H1 (cell line): ENCODE data around the gene IL4. TPM values are rescaled to one million over a fixed set of nuclear protein-coding genes. Genes with fewer than 3 reads are reported as not detected.

Experiments
- CTCF ChIA-PET: fragments of 300-600 bp; sonication (Branson Sonifier 250); formaldehyde crosslinking; loops from one replicate; lab custom pipeline; 2021; ENCODE audit not compliant: partially characterized antibody; lab: Charles Lee
- POLR2A ChIA-PET: fragments of 300-600 bp; sonication (Branson Sonifier 250); formaldehyde crosslinking; loops from one replicate; lab custom pipeline; 2021; ENCODE audit warnings: inconsistent platforms; ENCODE audit not compliant: partially characterized antibody; lab: Charles Lee
- DNase-seq, 2 experiments: peaks; one replicate each; pipeline versions ENCODE4 v3.0.0 to v3.0.0-alpha.2; 2010 to 2022; ENCODE audit warnings: low spot score in 2 of 2, low read depth in 1 of 2, mixed read lengths in 1 of 2
- FAIRE-seq: peaks from 2 replicates; lab custom pipeline; 2011; peaks lifted over from hg19 to GRCh38; lab: Jason Lieb, UNC
- H2AFZ ChIP-seq: 2 replicates; pipeline ENCODE4 v1.8.1; 2012; ENCODE audit warnings: low read length, inconsistent platforms
- H2AK5ac ChIP-seq: 2 replicates; pipeline ENCODE4 v1.6.1; 2013; ENCODE audit warnings: low read depth, low read length
- H2BK120ac ChIP-seq: replicated peaks from 2 replicates; pipeline ENCODE3; 2013; ENCODE audit warnings: low read depth, low read length, inconsistent platforms
- H2BK12ac ChIP-seq: 2 replicates; pipeline ENCODE4 v1.6.1; 2013; ENCODE audit warnings: low read depth, low read length
- H2BK15ac ChIP-seq: 2 replicates; pipeline ENCODE4 v1.6.1; 2013; ENCODE audit warnings: low read length
- H2BK20ac ChIP-seq: 2 replicates; pipeline ENCODE4 v1.6.1; 2013; ENCODE audit warnings: low read length
- H2BK5ac ChIP-seq: 2 replicates; pipeline ENCODE4 v1.6.1; 2013; ENCODE audit warnings: low read depth, low read length
- H3K14ac ChIP-seq: 2 replicates; pipeline ENCODE4 v1.6.1; 2013; ENCODE audit warnings: inconsistent platforms; ENCODE audit not compliant: insufficient read length
- H3K18ac ChIP-seq: 2 replicates; pipeline ENCODE4 v1.6.1; 2013; ENCODE audit warnings: low read length; ENCODE audit errors: extremely low read depth
- H3K23ac ChIP-seq: 2 replicates; pipeline ENCODE4 v1.6.1; 2013; ENCODE audit warnings: inconsistent platforms; ENCODE audit not compliant: insufficient read length
- H3K23me2 ChIP-seq: 2 replicates; pipeline ENCODE4 v1.6.1; 2013; ENCODE audit warnings: low read depth, low read length
- H3K27ac ChIP-seq: 2 replicates; pipeline ENCODE4 v1.6.1; 2011; ENCODE audit warnings: low read depth, low read length, inconsistent platforms
- H3K27me3 ChIP-seq, 4 experiments: replicated peaks in 1 of 4; 1 replicate in 1 of 4; 2 replicates in 3 of 4; pipeline versions ENCODE4 v1.6.1 to v1.8.1; 2011 to 2013; ENCODE audit warnings: low read length in 3 of 4, mild to moderate bottlenecking in 3 of 4, inconsistent platforms in 2 of 4, mixed read lengths in 2 of 4, moderate library complexity in 1 of 4; ENCODE audit not compliant: control insufficient read depth in 3 of 4, insufficient read depth in 3 of 4; ENCODE audit errors: extremely low read depth in 1 of 4
- H3K36me3 ChIP-seq, 4 experiments: 2 replicates each; pipeline versions ENCODE4 v1.6.1 to v1.8.1; 2011 to 2013; ENCODE audit warnings: mild to moderate bottlenecking in 4 of 4, low read length in 3 of 4, moderate library complexity in 2 of 4, control low read depth in 1 of 4, inconsistent platforms in 1 of 4; ENCODE audit not compliant: insufficient read depth in 4 of 4, control insufficient read depth in 2 of 4
- H3K4ac ChIP-seq: replicated peaks from 2 replicates; pipeline ENCODE3; 2013; ENCODE audit warnings: low read length, low read depth, mixed read lengths, inconsistent platforms; ENCODE audit not compliant: insufficient read length
- H3K4me1 ChIP-seq, 4 experiments: replicated peaks in 1 of 4; 1 replicate in 1 of 4; 2 replicates in 3 of 4; pipeline versions ENCODE4 v1.6.1 to v1.8.1; 2011 to 2013; ENCODE audit warnings: low read length in 3 of 4, inconsistent platforms in 2 of 4, mixed read lengths in 1 of 4; ENCODE audit not compliant: insufficient read depth in 4 of 4, control insufficient read depth in 3 of 4
- H3K4me2 ChIP-seq, 2 experiments: 2 replicates each; pipeline versions ENCODE4 v1.6.1 to v1.8.1; 2011 to 2013; ENCODE audit warnings: low read depth in 2 of 2, low read length in 2 of 2, control low read depth in 1 of 2, inconsistent platforms in 1 of 2, mild to moderate bottlenecking in 1 of 2; ENCODE audit not compliant: insufficient read depth in 1 of 2
- H3K4me3 ChIP-seq, 4 experiments: fragments of 200-600, 300-600 bp in 1 of 4; sonication (generic), shearing (Covaris generic), sonication (Bioruptor Twin) in 1 of 4; 2 replicates each; pipeline versions ENCODE4 v1.5.1 to v1.8.1; 2011 to 2016; ENCODE audit warnings: low read length in 4 of 4, low read depth in 3 of 4, control low read depth in 2 of 4, inconsistent platforms in 2 of 4, mild to moderate bottlenecking in 2 of 4, mixed read lengths in 1 of 4, moderate library complexity in 1 of 4; ENCODE audit not compliant: insufficient read depth in 2 of 4; ENCODE audit errors: extremely low read depth in 1 of 4
- H3K56ac ChIP-seq: replicated peaks from 2 replicates; pipeline ENCODE3; 2013; ENCODE audit warnings: low read depth, mild to moderate bottlenecking, mixed read lengths, low read length, inconsistent platforms; ENCODE audit not compliant: insufficient read length
- H3K79me1 ChIP-seq: 2 replicates; pipeline ENCODE4 v1.6.1; 2013; ENCODE audit warnings: low read depth, low read length, control low read depth
- H3K79me2 ChIP-seq, 2 experiments: 2 replicates each; pipeline versions ENCODE4 v1.6.1 to v1.8.1; 2012 to 2013; ENCODE audit warnings: low read length in 2 of 2, mild to moderate bottlenecking in 2 of 2, inconsistent platforms in 1 of 2; ENCODE audit not compliant: insufficient read depth in 2 of 2, control insufficient read depth in 1 of 2
- H3K9ac ChIP-seq, 4 experiments: replicated peaks in 1 of 4; 1 replicate in 1 of 4; 2 replicates in 3 of 4; pipeline versions ENCODE4 v1.6.1 to v1.8.1; 2011 to 2013; ENCODE audit warnings: low read depth in 3 of 4, low read length in 3 of 4, control low read depth in 2 of 4, mild to moderate bottlenecking in 2 of 4, moderate library complexity in 2 of 4, inconsistent platforms in 1 of 4; ENCODE audit errors: extremely low read depth in 1 of 4
- H3K9me3 ChIP-seq, 2 experiments: 2 replicates each; pipeline versions ENCODE4 v1.6.1 to v1.8.1; 2012 to 2013; ENCODE audit warnings: mild to moderate bottlenecking in 2 of 2, moderate library complexity in 2 of 2, control low read depth in 1 of 2, inconsistent platforms in 1 of 2, low read depth in 1 of 2, low read length in 1 of 2, mixed read lengths in 1 of 2; ENCODE audit not compliant: insufficient read depth in 2 of 2
- H4K20me1 ChIP-seq, 2 experiments: replicated peaks in 1 of 2; 2 replicates each; pipeline versions ENCODE3 to v1.8.1; 2011 to 2013; ENCODE audit warnings: inconsistent platforms in 2 of 2, low read length in 2 of 2, mild to moderate bottlenecking in 1 of 2; ENCODE audit not compliant: insufficient read depth in 2 of 2, control insufficient read depth in 1 of 2
- H4K5ac ChIP-seq: 2 replicates; pipeline ENCODE4 v1.6.1; 2013; ENCODE audit warnings: low read length, low read depth, mixed read lengths, inconsistent platforms; ENCODE audit not compliant: insufficient read length
- H4K8ac ChIP-seq: 2 replicates; pipeline ENCODE4 v1.8.0; 2013; ENCODE audit warnings: mild to moderate bottlenecking, moderate library complexity, low read length, inconsistent platforms; ENCODE audit not compliant: insufficient read depth; ENCODE audit errors: extremely low read depth
- H4K91ac ChIP-seq: replicated peaks from 2 replicates; pipeline ENCODE3; 2013; ENCODE audit warnings: low read length, mixed read lengths, inconsistent platforms; ENCODE audit not compliant: insufficient read length
- CBX8 ChIP-seq: fragments of 300-800, 300-1000 bp; sonication (generic); IDR thresholded peaks from 2 replicates; pipeline ENCODE4 v1.7.1; 2016; ENCODE audit warnings: low read depth, low read length, borderline replicate concordance
- CEBPB ChIP-seq: IDR thresholded peaks from 2 replicates; pipeline ENCODE4 v1.6.1; 2012; ENCODE audit warnings: low read depth, low read length
- CHD1 ChIP-seq: IDR thresholded peaks from 2 replicates; pipeline ENCODE4 v1.6.1; 2012; ENCODE audit warnings: low read depth, low read length, improper control_type of control experiment
- CTBP2 ChIP-seq: IDR thresholded peaks from 2 replicates; pipeline ENCODE4 v1.7.0; 2011; ENCODE audit warnings: borderline replicate concordance, mild to moderate bottlenecking, moderate library complexity, mixed read lengths, low read length; ENCODE audit not compliant: insufficient read depth, insufficient read length
- GTF2F1 ChIP-seq: IDR thresholded peaks from 2 replicates; pipeline ENCODE4 v1.6.1; 2012; ENCODE audit warnings: low read depth, low read length, improper control_type of control experiment, borderline replicate concordance
- NANOG ChIP-seq: IDR thresholded peaks from 2 replicates; pipeline ENCODE4 v1.6.1; 2011; ENCODE audit warnings: low read length, low read depth, mild to moderate bottlenecking, inconsistent platforms; ENCODE audit not compliant: insufficient read depth, poor library complexity, severe bottlenecking
- PHF8 ChIP-seq: fragments of 200-600 bp; sonication (generic); conservative IDR thresholded peaks from 2 replicates; pipeline ENCODE4 v1.7.1; 2012; ENCODE audit warnings: low read depth, mild to moderate bottlenecking, inconsistent platforms, low read length, moderate library complexity
- POLR2A ChIP-seq, 2 experiments: IDR thresholded peaks; 1 replicate in 1 of 2; 2 replicates in 1 of 2; pipeline ENCODE4 v1.6.1; 2011; ENCODE audit warnings: low read depth in 2 of 2, low read length in 2 of 2, mild to moderate bottlenecking in 2 of 2; ENCODE audit errors: control extremely low read depth in 1 of 2
- SRF ChIP-seq: IDR thresholded peaks from 2 replicates; pipeline ENCODE4 v1.6.1; 2011; ENCODE audit warnings: mild to moderate bottlenecking, low read depth, low read length, moderate library complexity
- SUZ12 ChIP-seq: fragments of 200-600 bp; sonication (generic); IDR thresholded peaks from 2 replicates; pipeline ENCODE4 v1.6.1; 2012; ENCODE audit warnings: mild to moderate bottlenecking, inconsistent platforms, low read length, moderate library complexity, mixed read lengths
- TAF7 ChIP-seq: optimal IDR thresholded peaks from 2 replicates; pipeline ENCODE3; 2011; ENCODE audit warnings: low read depth, mild to moderate bottlenecking, inconsistent platforms, low read length, moderate library complexity, borderline replicate concordance
- WGBS, 2 experiments: shearing (Covaris generic) in 1 of 2; methylation state at CpG; one replicate each; pipeline versions ENCODE4 v1.1.6 to v1.1.7; 2013 to 2015; ENCODE audit warnings: low lambda C conversion rate in 2 of 2, mixed read lengths in 2 of 2, inconsistent platforms in 1 of 2, low coverage in 1 of 2, missing lambda C conversion rate in 1 of 2; ENCODE audit not compliant: insufficient replicate concordance in 2 of 2, insufficient coverage in 1 of 2, insufficient read length in 1 of 2; ENCODE audit errors: extremely low coverage in 1 of 2, missing lambda C conversion rate in 1 of 2; 5-methylcytosine and 5-hydroxymethylcytosine counted together
- polyA plus RNA-seq, 7 experiments: library from polyadenylated mRNA; depleted of rRNA in 3 of 7; stranded (reverse) in 5 of 7; unstranded in 2 of 7; fragments of >200 nt in 5 of 7; fragments of 200-250 nt in 2 of 7; gene quantifications; 1 replicate in 5 of 7; 2 replicates in 1 of 7; 4 replicates in 1 of 7; pipeline versions ENCODE4 v1.2.1 to v1.2.3, GENCODE V29; 2011 to 2013; ENCODE audit warnings: missing spikeins in 2 of 7, mixed read lengths in 2 of 7
- total RNA-seq: library from RNA; stranded (reverse); fragmentation: NEBNext Ultra II Directional; extraction: Animal tissue kit (Norgen Biotek cat#: 25700); gene quantifications from 2 replicates; pipeline ENCODE4 v1.2.1, GENCODE V29; 2021

Gene IL4
- total and polyA plus RNA-seq, 2 of the 8 experiments (the other 6 are each of a cell fraction or from before 2014, with no cell fraction given): not detected

GRCh38 chr5:132667761-132668705 is 5.8 kb upstream of the IL4 start:
- no peaks in the 10 kb centered on the region for H4K20me1 ChIP-seq
- H3K79me2 ChIP-seq: no peaks in the 10 kb centered on the region
- 0 out of 4 replicates have a peak, but pooled peaks cover 0 to 3% of the 10 kb centered on the region in 2 experiments for H3K9me3 ChIP-seq
- H3K27me3 ChIP-seq: no peaks in the 10 kb centered on the region; a peak in 1 of 7 replicates
- no peak for DNase-seq
- H4K8ac ChIP-seq: no peak overlapping the region
- no peak overlapping the region for H3K4ac ChIP-seq
- no peaks in the 10 kb centered on the region for H3K23me2 ChIP-seq
- no peak overlapping the region for H3K18ac ChIP-seq
- no peak overlapping the region for H3K56ac ChIP-seq
- no peak overlapping the region for H3K27ac ChIP-seq
- H3K79me1 ChIP-seq: no peaks in the 10 kb centered on the region
- no peak overlapping the region for H3K9ac ChIP-seq
- H3K23ac ChIP-seq: no peak overlapping the region
- H3K4me2 ChIP-seq: no peak overlapping the region
- no peak overlapping the region for H3K14ac ChIP-seq
- H3K4me1 ChIP-seq: peaks cover 0 to 3% (median 0%) of the 10 kb centered on the region in 4 experiments; a peak in 1 of 7 replicates
- no peak overlapping the region for H2BK15ac ChIP-seq
- H4K5ac ChIP-seq: no peak overlapping the region
- H2BK120ac ChIP-seq: no peak overlapping the region
- no peak overlapping the region for H2AK5ac ChIP-seq
- H2AFZ ChIP-seq: 0 out of 2 replicates have a peak overlapping the region, but pooled peaks have one; percentile 23
- no peak overlapping the region for H2BK12ac ChIP-seq
- no peaks in the 10 kb centered on the region for H3K36me3 ChIP-seq
- H4K91ac ChIP-seq: no peak overlapping the region
- CTCF ChIA-PET: interaction anchor here (0.9 to 2.2 kb wide), 3 partner anchors 9 to 87 kb away, joined by 3 to 8 read pairs (median 6); no protein-coding TSS in a partner anchor
- H2BK20ac ChIP-seq: no peak overlapping the region
- no peak for FAIRE-seq
- no peak overlapping the region for H2BK5ac ChIP-seq
- H3K4me3 ChIP-seq: no peak overlapping the region
- WGBS, 2 experiments: 87% methylated on average over 22 of the region's 22 CpGs; no CpG with 5 or more reads in 1 of the 2 experiments
- POLR2A ChIA-PET: interaction anchor here (0.6 to 1.3 kb wide), 2 partner anchors 9 to 17 kb away, joined by 3 read pairs; no protein-coding TSS in a partner anchor
- TF ChIP-seq CHD1 (no peak), TAF7 (no peak), SRF (no peak), CBX8 (no peak), SUZ12 (no peak), CEBPB (no peak), POLR2A (IDR thresholded peaks at IDR 0.05; ENCODE audit: control extremely low read depth in 1 of 2, low read depth in 2 of 2, low read length in 2 of 2) (no peak), CTBP2 (no peak), GTF2F1 (no peak), PHF8 (no peak), NANOG (no peak)
